ENCODE data around the gene GRIK4. TPM values are rescaled to one million over a fixed set of nuclear protein-coding genes. Genes with fewer than 3 reads are reported as not detected.
A peak's percentile ranks its signal among the peaks of the same experiment; 100 is the strongest.

GRIK4 gene, protein sequence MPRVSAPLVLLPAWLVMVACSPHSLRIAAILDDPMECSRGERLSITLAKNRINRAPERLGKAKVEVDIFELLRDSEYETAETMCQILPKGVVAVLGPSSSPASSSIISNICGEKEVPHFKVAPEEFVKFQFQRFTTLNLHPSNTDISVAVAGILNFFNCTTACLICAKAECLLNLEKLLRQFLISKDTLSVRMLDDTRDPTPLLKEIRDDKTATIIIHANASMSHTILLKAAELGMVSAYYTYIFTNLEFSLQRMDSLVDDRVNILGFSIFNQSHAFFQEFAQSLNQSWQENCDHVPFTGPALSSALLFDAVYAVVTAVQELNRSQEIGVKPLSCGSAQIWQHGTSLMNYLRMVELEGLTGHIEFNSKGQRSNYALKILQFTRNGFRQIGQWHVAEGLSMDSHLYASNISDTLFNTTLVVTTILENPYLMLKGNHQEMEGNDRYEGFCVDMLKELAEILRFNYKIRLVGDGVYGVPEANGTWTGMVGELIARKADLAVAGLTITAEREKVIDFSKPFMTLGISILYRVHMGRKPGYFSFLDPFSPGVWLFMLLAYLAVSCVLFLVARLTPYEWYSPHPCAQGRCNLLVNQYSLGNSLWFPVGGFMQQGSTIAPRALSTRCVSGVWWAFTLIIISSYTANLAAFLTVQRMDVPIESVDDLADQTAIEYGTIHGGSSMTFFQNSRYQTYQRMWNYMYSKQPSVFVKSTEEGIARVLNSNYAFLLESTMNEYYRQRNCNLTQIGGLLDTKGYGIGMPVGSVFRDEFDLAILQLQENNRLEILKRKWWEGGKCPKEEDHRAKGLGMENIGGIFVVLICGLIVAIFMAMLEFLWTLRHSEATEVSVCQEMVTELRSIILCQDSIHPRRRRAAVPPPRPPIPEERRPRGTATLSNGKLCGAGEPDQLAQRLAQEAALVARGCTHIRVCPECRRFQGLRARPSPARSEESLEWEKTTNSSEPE
- total RNA-seq (under 1 TPM in 4 of 9 donors, not detected in 5; 0.07 to 0.45 (median 0.13) TPM), polyA plus RNA-seq (under 1 TPM in 1 of 2 donors, not detected in 1; 0.04 TPM)
- long read RNA-seq, donor 1: 0 reads
- long read RNA-seq, donor 2: 0 reads
- long read RNA-seq, donor 3: 0 reads

- Histone ChIP-seq H3K36me3 (no peaks in the 10 kb centered on the region), H3K4me1 (peaks cover 0 to 7% (median 0%) of the 10 kb centered on the region in 12 donors), H3K27me3 (peaks cover 3 to 54% (median 12%) of the 10 kb centered on the region in 9 donors), H3K4me3 (peak within 1 kb of the TSS in 11 of 12 donors; percentile 18 to 62 (median 51)), H3K27ac (no peak within 1 kb of the TSS), H3K9me3 (no peaks in the 10 kb centered on the region)
- ATAC-seq (peak; percentile 53 to 94 (median 90)), DNase-seq (peak; percentile 77 to 91 (median 83))
- intact Hi-C loops (cut with DNase I): loop anchor here (1.0 to 10.0 kb wide), 18 partner anchors 174 to 1084 kb away; no protein-coding TSS in a partner anchor
- WGBS, 4 donors: 0 to 2% (median 1%) methylated on average over 16 to 95 of the region's 95 CpGs
- TF ChIP-seq, protein P1, sequence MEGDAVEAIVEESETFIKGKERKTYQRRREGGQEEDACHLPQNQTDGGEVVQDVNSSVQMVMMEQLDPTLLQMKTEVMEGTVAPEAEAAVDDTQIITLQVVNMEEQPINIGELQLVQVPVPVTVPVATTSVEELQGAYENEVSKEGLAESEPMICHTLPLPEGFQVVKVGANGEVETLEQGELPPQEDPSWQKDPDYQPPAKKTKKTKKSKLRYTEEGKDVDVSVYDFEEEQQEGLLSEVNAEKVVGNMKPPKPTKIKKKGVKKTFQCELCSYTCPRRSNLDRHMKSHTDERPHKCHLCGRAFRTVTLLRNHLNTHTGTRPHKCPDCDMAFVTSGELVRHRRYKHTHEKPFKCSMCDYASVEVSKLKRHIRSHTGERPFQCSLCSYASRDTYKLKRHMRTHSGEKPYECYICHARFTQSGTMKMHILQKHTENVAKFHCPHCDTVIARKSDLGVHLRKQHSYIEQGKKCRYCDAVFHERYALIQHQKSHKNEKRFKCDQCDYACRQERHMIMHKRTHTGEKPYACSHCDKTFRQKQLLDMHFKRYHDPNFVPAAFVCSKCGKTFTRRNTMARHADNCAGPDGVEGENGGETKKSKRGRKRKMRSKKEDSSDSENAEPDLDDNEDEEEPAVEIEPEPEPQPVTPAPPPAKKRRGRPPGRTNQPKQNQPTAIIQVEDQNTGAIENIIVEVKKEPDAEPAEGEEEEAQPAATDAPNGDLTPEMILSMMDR (IDR thresholded peaks at IDR 0.05): peak; percentile 88 to 95 (median 93)
- TF ChIP-seq POLR2A (IDR thresholded peaks at IDR 0.05): no peak
These were observed at the start of gene GRIK4 for GRCh38 chr11:120511116-120511819. GRIK4 (plus strand) TSS chr11:120511748; CDS start chr11:120660319, 148,571 bp downstream.

DNA sequence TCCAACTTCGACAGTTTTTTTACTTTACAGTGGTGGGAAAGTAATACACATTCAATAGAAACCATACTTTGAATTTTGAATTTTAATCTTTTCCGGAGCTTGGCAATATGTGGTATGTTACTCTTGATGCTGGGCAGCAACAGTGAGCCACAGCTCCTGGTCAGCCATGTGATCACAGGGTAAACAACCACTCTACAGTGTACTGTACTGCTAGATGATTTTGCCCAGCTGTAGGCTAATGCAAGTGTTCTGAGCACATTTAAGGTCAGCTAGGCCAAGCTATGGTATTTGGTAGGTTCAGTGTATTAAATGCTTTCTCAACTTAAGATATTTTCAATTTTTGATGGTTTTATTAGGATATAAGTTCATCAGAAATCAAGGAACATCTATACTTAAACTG lies 48.7 kb upstream of the GRIK4 start:
- ATAC-seq (no peak), DNase-seq (no peak)
- no peaks in the 10 kb centered on the region for H3K27me3 ChIP-seq
- intact Hi-C loops (cut with DNase I): no loop called here
- H3K36me3 ChIP-seq: peaks cover 0 to 100% (median 99%) of the 10 kb centered on the region in 9 donors
- no peak overlapping the region for H3K4me3 ChIP-seq
- H3K27ac ChIP-seq: no peak overlapping the region
- no peaks in the 10 kb centered on the region for H3K9me3 ChIP-seq
- 90 to 100% (median 96%) methylated on average over 2 of the region's 2 CpGs for WGBS, 4 donors
- H3K4me1 ChIP-seq: no peaks in the 10 kb centered on the region
- TF ChIP-seq, protein P1 (IDR thresholded peaks at IDR 0.05): no peak
- TF ChIP-seq POLR2A (IDR thresholded peaks at IDR 0.05): no peak

DNA sequence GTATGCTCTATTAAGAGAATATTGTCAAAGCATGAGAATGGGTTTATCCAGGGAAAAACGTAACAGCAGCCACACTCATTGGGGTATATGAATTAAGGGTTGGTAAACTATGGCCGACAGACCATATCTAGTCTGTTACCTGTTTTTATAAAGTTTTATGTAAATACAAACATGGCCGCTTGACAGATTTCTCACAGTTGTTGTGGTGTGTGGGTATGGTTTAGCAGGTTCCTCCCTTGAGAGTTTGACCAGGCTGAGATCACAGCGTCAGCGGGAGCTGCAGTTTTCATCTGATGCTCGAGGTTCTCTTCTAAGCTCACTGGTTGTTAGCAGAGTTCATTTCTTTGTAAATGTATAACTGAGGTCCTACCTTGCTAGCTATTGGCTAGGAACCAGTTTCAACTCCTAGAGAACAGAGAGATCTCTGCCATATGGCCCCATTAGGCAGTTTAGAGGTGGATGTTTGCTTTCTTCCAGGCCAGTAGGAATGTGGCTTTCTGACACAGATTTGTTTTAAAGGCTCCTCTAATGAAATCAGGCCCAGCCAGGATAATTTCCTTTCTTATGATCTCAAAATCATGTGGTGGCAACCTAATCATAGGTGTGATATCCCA lies 45.5 kb upstream of the GRIK4 start:
- DNase-seq: no peak
- 88 to 94% (median 94%) methylated on average over 6 of the region's 6 CpGs for WGBS, 4 donors
- Histone ChIP-seq H3K4me1 (peaks cover 0 to 8% (median 0%) of the 10 kb centered on the region in 12 donors), H3K27ac (no peak overlapping the region), H3K9me3 (no peaks in the 10 kb centered on the region), H3K4me3 (no peak overlapping the region), H3K27me3 (no peaks in the 10 kb centered on the region), H3K36me3 (peaks cover 2 to 100% (median 97%) of the 10 kb centered on the region in 9 donors)
- no peak for ATAC-seq
- intact Hi-C loops (cut with DNase I): no loop called here
- no peak for TF ChIP-seq POLR2A (IDR thresholded peaks at IDR 0.05)
- TF ChIP-seq, protein P1 (IDR thresholded peaks at IDR 0.05): no peak
